Pancreas (tissue), 10 donors: Measurements from ENCODE around the gene ADGRE1. TPM values are rescaled to one million over a fixed set of nuclear protein-coding genes. Genes with fewer than 3 reads are reported as not detected.

Source experiments
- ATAC-seq, 4 donors: fragments of 200-7000 bp; cut with Tn5 transposase; one replicate each; pipeline versions ENCODE4 v1.8.0 to v1.9.1; 2020; ENCODE audit warnings: mild to moderate bottlenecking in 4 of 4, moderate library complexity in 4 of 4
- DNase-seq, 6 donors: peaks; one replicate each; pipeline ENCODE4 v3.0.0-alpha.2; 2020
- FAIRE-seq: peaks from 2 replicates; lab custom pipeline; 2012; peaks lifted over from hg19 to GRCh38; lab: Jason Lieb, UNC
- H3K27ac ChIP-seq, 4 donors: fragments of 200-600 bp; sonication (generic); 1 replicate in 3 of 4; 2 replicates in 1 of 4; pipeline versions ENCODE4 v1.5.0 to v1.8.0; 2020
- H3K27me3 ChIP-seq, 4 donors: fragments of 200-600 bp; one replicate each; pipeline ENCODE4 v1.8.0; 2021
- H3K36me3 ChIP-seq, 3 donors: fragments of 200-600 bp; sonication (generic) in 1 of 3; one replicate each; pipeline versions ENCODE4 v1.5.0 to v1.8.0; 2020 to 2021
- H3K4me1 ChIP-seq, 3 donors: fragments of 200-600 bp; one replicate each; pipeline ENCODE4 v1.8.0; 2021
- H3K4me3 ChIP-seq, 4 donors: fragments of 200-600 bp; sonication (generic) in 2 of 4; one replicate each; pipeline versions ENCODE4 v1.5.0 to v1.8.0; 2020 to 2021
- H3K9me3 ChIP-seq, 4 donors: fragments of 200-600 bp; one replicate each; pipeline ENCODE4 v1.8.0; 2021
- CTCF ChIP-seq, 4 donors: fragments of 200-600 bp; sonication (generic) in 3 of 4; IDR thresholded peaks; one replicate each; pipeline versions ENCODE4 v1.5.0 to v1.8.0; 2021; ENCODE audit warnings: antibody characterized with exemption in 4 of 4
- WGBS, 2 donors: extraction: QIAGEN DNeasy Blood & Tissue Kit; methylation state at CpG; one replicate each; pipeline ENCODE4 v1.1.7; 2013; 5-methylcytosine and 5-hydroxymethylcytosine counted together
- intact Hi-C, 3 donors: fragments of 100-400 bp; cut with DNase I; formaldehyde crosslinking; loops; one replicate each; pipeline versions ENCODE4 v1.11.1 to v1.14.2; 2022
- polyA plus RNA-seq, 2 donors: library from polyadenylated mRNA; stranded (reverse); fragments of 200-250 nt; gene quantifications; one replicate each; pipeline ENCODE4 v1.2.3, GENCODE V29; 2013
- total RNA-seq, 6 donors: library from RNA; stranded (reverse); fragmentation: NEBNext Ultra II Directional in 4 of 6; extraction: Animal tissue kit (Norgen Biotek cat#: 25700) in 4 of 6; gene quantifications; one replicate each; pipeline versions ENCODE4 v1.2.1 to v1.2.4, GENCODE V29; 2021 to 2023
- donor health status: healthy with polysubstance abuse.
- donor health status: DM: no; HTN: no; CAD: no; lungs with moderate emphysema.
- donor health status: DM: no; HTN: no; CAD: no.
- donor health status: control.
- donor health status: control.
- donor health status: Bipolar disorder and iron deficiency.
- donor health status: DM: yes; HTN: yes; CAD: no.
- donor health status: DM: no; HTN: no; CAD: no.
- donor health status: DM: no; HTN: no; CAD: no.
- donor health status: DM: yes; HTN: yes; CAD: no.

ADGRE1 gene
- total and polyA plus RNA-seq, 8 donors: 0.07 to 0.73 (median 0.28) TPM; not detected in 3

DNA sequence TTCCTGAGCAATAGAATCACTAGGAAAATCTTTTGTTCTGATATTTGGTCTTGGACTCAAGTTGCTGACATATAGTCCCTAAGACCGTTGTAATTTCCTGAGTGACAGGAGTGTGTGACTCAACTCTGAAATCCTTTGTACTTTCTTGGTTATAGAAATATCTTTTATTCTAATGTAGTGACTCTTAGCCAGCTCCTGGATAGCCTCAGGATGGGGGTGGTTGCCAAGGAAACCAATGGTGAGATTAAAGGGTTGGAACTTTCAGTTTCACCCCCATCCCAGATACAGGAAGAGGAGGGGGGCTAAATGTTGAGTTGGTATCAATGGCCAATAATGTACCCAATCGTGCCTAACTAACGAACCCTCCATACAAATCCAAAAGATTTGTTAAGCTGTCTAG, 92.0 kb downstream of the ADGRE1 start:
- no peak for FAIRE-seq
- no peak for TF ChIP-seq CTCF (IDR thresholded peaks at IDR 0.05)
- no peaks in the 10 kb centered on the region for H3K36me3 ChIP-seq
- intact Hi-C loops: no loop called here
- H3K27me3 ChIP-seq: peaks cover 0 to 4% (median 0%) of the 10 kb centered on the region in 4 donors
- no peak for ATAC-seq
- H3K27ac ChIP-seq: no peak overlapping the region
- H3K4me1 ChIP-seq: no peaks in the 10 kb centered on the region
- no peak for DNase-seq
- H3K9me3 ChIP-seq: no peaks in the 10 kb centered on the region
- no peak overlapping the region for H3K4me3 ChIP-seq
- 56 to 68% methylated on average over 3 of the region's 3 CpGs for WGBS, 2 donors

DNA sequence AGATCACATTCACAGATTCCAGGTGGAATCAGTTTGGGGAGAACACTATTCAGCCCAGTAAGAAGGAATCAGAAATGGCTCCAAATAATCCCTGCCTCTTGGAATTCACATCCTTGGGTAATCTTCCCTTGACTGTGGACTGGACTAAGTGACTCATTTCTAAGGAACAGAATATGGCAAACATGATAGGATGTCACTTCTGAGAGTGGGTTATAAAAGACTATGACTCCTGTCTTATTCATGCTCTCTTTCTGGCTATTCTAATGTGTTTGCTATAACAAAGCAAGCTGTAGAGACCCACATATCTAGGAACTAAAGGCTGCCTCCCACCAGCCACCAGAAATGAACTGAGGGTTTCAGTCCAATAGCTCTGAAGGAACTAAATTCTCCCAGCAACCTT, 96.1 kb downstream of the ADGRE1 start:
- Histone ChIP-seq H3K4me1 (no peaks in the 10 kb centered on the region), H3K27me3 (no peaks in the 10 kb centered on the region), H3K4me3 (no peak overlapping the region), H3K27ac (no peak overlapping the region), H3K36me3 (no peaks in the 10 kb centered on the region), H3K9me3 (no peaks in the 10 kb centered on the region)
- intact Hi-C loops: no loop called here
- ATAC-seq (no peak), FAIRE-seq (no peak), DNase-seq (no peak)
- no peak for TF ChIP-seq CTCF (IDR thresholded peaks at IDR 0.05)

DNA sequence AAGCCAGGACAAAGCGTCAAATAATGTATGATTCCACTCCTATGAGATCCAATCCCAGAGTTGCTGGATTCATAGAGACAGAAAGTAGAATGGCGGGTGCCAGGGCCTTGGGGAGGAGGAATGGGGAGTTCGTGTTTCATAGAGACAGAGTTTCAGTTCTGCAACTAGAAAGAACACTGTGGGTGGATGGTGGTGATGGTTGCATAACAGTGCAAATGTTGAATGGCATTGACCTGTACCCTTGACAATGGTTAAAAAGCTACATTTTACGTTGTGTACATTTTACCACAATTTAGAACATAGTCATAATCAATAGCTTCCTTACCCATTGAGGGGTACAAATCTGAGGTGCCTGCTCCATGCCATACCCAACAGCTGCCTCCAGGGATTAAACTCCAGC, 100.5 kb downstream of the ADGRE1 start:
- Histone ChIP-seq H3K36me3 (no peaks in the 10 kb centered on the region), H3K27ac (no peak overlapping the region), H3K9me3 (no peaks in the 10 kb centered on the region), H3K27me3 (no peaks in the 10 kb centered on the region), H3K4me1 (no peaks in the 10 kb centered on the region), H3K4me3 (no peak overlapping the region)
- intact Hi-C loops: no loop called here
- ATAC-seq: peak in 1 of 4 donors; percentile 60
- WGBS, 2 donors: 29 to 39% methylated on average over 4 of the region's 4 CpGs
- no peak for FAIRE-seq
- no peak for DNase-seq
- no peak for TF ChIP-seq CTCF (IDR thresholded peaks at IDR 0.05)

DNA sequence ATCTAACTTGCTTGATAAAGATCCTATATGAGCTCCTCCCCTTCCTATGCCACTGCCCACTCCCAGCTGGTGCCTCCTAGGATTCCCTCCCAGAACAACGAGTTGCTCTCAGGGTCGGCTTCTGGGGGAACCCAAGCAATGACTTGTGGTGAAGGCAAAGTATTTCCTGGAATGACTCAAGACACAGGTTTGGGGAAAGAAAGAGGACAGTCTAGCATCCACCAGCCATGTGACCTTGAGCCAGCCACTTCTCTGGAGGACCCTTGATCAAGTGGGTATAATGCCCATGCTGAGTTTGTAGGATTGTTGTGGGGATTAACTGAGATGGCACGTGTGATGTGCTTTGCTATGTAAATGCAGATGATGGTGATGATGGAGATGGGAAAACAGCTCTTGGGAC, 100.9 kb downstream of the ADGRE1 start:
- FAIRE-seq (no peak), ATAC-seq (no peak), DNase-seq (no peak)
- no peaks in the 10 kb centered on the region for H3K27me3 ChIP-seq
- TF ChIP-seq CTCF (IDR thresholded peaks at IDR 0.05): no peak
- 25 to 40% methylated on average over 3 of the region's 3 CpGs for WGBS, 2 donors
- no peak overlapping the region for H3K27ac ChIP-seq
- no peaks in the 10 kb centered on the region for H3K9me3 ChIP-seq
- H3K36me3 ChIP-seq: no peaks in the 10 kb centered on the region
- no peak overlapping the region for H3K4me3 ChIP-seq
- no peaks in the 10 kb centered on the region for H3K4me1 ChIP-seq
- intact Hi-C loops: no loop called here

Other genes with a start within 250 kb of the ADGRE1 start
- 1 to 10 TPM in 2 of 6 donors, under 1 TPM in 3, not detected in 1; 0.67 to 5.9 (median 0.98) TPM for gene TNFSF14, start 217.4 kb upstream of the ADGRE1 start, total RNA-seq
- gene TNFSF14, start 217.4 kb upstream of the ADGRE1 start, polyA plus RNA-seq: 1 to 10 TPM; 1.9 to 5.6 TPM
- gene C3, start 166.9 kb upstream of the ADGRE1 start, total RNA-seq: 1,000 to 10,000 TPM in 2 of 6 donors, 100 to 1,000 TPM in 3, 10 to 100 TPM in 1; 67.7 to 3,753 (median 558) TPM
- gene C3, start 166.9 kb upstream of the ADGRE1 start, polyA plus RNA-seq: 1,000 to 10,000 TPM in 1 of 2 donors, 100 to 1,000 TPM in 1; 447 to 1,383 TPM
- 10 to 100 TPM; 46.1 to 62.6 (median 52.0) TPM for gene GPR108, start 150.0 kb upstream of the ADGRE1 start, total RNA-seq
- 100 to 1,000 TPM; 108 to 154 TPM for gene GPR108, start 150.0 kb upstream of the ADGRE1 start, polyA plus RNA-seq
- 10 to 100 TPM; 16.4 to 36.8 (median 21.9) TPM for gene TRIP10, start 147.9 kb upstream of the ADGRE1 start, total RNA-seq
- gene TRIP10, start 147.9 kb upstream of the ADGRE1 start, polyA plus RNA-seq: 100 to 1,000 TPM in 1 of 2 donors, 10 to 100 TPM in 1; 92.1 to 102 TPM
- gene SH2D3A, start 120.1 kb upstream of the ADGRE1 start, total RNA-seq: 10 to 100 TPM; 10.1 to 19.6 (median 13.5) TPM
- 10 to 100 TPM; 31.9 to 33.0 TPM for gene SH2D3A, start 120.1 kb upstream of the ADGRE1 start, polyA plus RNA-seq
- 1 to 10 TPM in 3 of 6 donors, under 1 TPM in 3; 0.23 to 7.3 (median 1.7) TPM for gene VAV1, start 114.9 kb upstream of the ADGRE1 start, total RNA-seq
- 1 to 10 TPM; 1.0 to 1.4 TPM for gene VAV1, start 114.9 kb upstream of the ADGRE1 start, polyA plus RNA-seq
- not detected for gene MBD3L2B, start 133.9 kb downstream of the ADGRE1 start, total RNA-seq
- gene MBD3L2B, start 133.9 kb downstream of the ADGRE1 start, polyA plus RNA-seq: not detected
- not detected for gene MBD3L5, start 143.0 kb downstream of the ADGRE1 start, total RNA-seq
- not detected for gene MBD3L5, start 143.0 kb downstream of the ADGRE1 start, polyA plus RNA-seq
- not detected for gene MBD3L4, start 152.6 kb downstream of the ADGRE1 start, total RNA-seq
- gene MBD3L4, start 152.6 kb downstream of the ADGRE1 start, polyA plus RNA-seq: not detected
- not detected for gene MBD3L2, start 161.7 kb downstream of the ADGRE1 start, total RNA-seq
- gene MBD3L2, start 161.7 kb downstream of the ADGRE1 start, polyA plus RNA-seq: not detected
- gene MBD3L3, start 171.1 kb downstream of the ADGRE1 start, total RNA-seq: not detected
- gene MBD3L3, start 171.1 kb downstream of the ADGRE1 start, polyA plus RNA-seq: not detected
- 1 to 10 TPM; 3.0 to 6.6 (median 4.6) TPM for gene ZNF557, start 182.1 kb downstream of the ADGRE1 start, total RNA-seq
- gene ZNF557, start 182.1 kb downstream of the ADGRE1 start, polyA plus RNA-seq: 1 to 10 TPM; 1.7 to 2.6 TPM